K562 (cell line): ENCODE measurements around the gene AGAP1. TPM values are rescaled to one million over a fixed set of nuclear protein-coding genes. Genes with fewer than 3 reads are reported as not detected.

Source experiments
- ATAC-seq: fragments of 200-7000 bp; cut with Tn5 transposase; 3 replicates; pipeline ENCODE4 v1.9.1; 2020; ENCODE audit warnings: moderate library complexity
- BruUV-seq: library from RNA; stranded (reverse); fragments of 400-500 nt; replicated peaks from 2 replicates; lab custom pipeline; 2021; lab: Mats Ljungman, UMichigan
- CTCF ChIA-PET: fragments of 300-600 bp; formaldehyde crosslinking; extraction: SDS; loops from one replicate; lab custom pipeline; 2021; ENCODE audit warnings: low intra/inter-chr PET ratio; lab: Yijun Ruan, JAX
- POLR2A ChIA-PET: fragments of 300-600, 350-650 bp; sonication (Branson Sonifier 250); formaldehyde crosslinking; extraction: SDS; loops from one replicate; lab custom pipeline; 2021; ENCODE audit warnings: antibody characterized with exemption, inconsistent platforms; lab: Yijun Ruan, JAX
- DNase-seq, 4 experiments: peaks; one replicate each; pipeline versions ENCODE4 v3.0.0 to v3.0.0-alpha.2; 2011 to 2018; ENCODE audit warnings: low spot score in 3 of 4, mixed read lengths in 3 of 4; ENCODE audit errors: extremely low read depth in 1 of 4
- FAIRE-seq: peaks from 2 replicates; lab custom pipeline; 2011; peaks lifted over from hg19 to GRCh38; lab: Jason Lieb, UNC
- H2AFZ ChIP-seq: 2 replicates; pipeline ENCODE4 v1.6.0; 2011; ENCODE audit warnings: low read depth, low read length, control low read depth, inconsistent platforms
- H3K27ac ChIP-seq: fragments of 200-600 bp; 3 replicates; pipeline ENCODE4 v1.8.0; 2011; ENCODE audit warnings: low read depth, mild to moderate bottlenecking, control low read depth, inconsistent platforms, low read length, moderate library complexity, mixed read lengths; ENCODE audit errors: extremely low read depth
- H3K27me3 ChIP-seq, 2 experiments: fragments of 300-600 bp in 1 of 2; 2 replicates in 1 of 2; 3 replicates in 1 of 2; pipeline versions ENCODE4 v1.6.0 to v1.8.0; 2011; ENCODE audit warnings: inconsistent platforms in 2 of 2, low read length in 2 of 2, mild to moderate bottlenecking in 1 of 2, mixed read lengths in 1 of 2, moderate library complexity in 1 of 2; ENCODE audit not compliant: control insufficient read depth in 2 of 2, insufficient read depth in 2 of 2
- H3K36me3 ChIP-seq: fragments of 300-600 bp; 3 replicates; pipeline ENCODE4 v1.8.0; 2011; ENCODE audit warnings: mild to moderate bottlenecking, low read length, inconsistent platforms; ENCODE audit not compliant: control insufficient read depth, insufficient read depth
- H3K4me1 ChIP-seq, 2 experiments: fragments of 200-600 bp in 1 of 2; replicated peaks in 1 of 2; 2 replicates in 1 of 2; 3 replicates in 1 of 2; pipeline versions ENCODE4 v1.5.1 to v1.8.0; 2011; ENCODE audit warnings: inconsistent platforms in 2 of 2, low read length in 2 of 2, mild to moderate bottlenecking in 1 of 2, mixed read lengths in 1 of 2, moderate library complexity in 1 of 2; ENCODE audit not compliant: control insufficient read depth in 2 of 2, insufficient read depth in 2 of 2
- H3K4me2 ChIP-seq: 2 replicates; pipeline ENCODE4 v1.6.1; 2011; ENCODE audit warnings: low read length, control low read depth, inconsistent platforms, mixed read lengths; ENCODE audit not compliant: insufficient read depth
- H3K4me3 ChIP-seq: fragments of 200-600 bp; sonication (generic), shearing (Covaris generic); 2 replicates; pipeline ENCODE4 v1.5.1; 2016; ENCODE audit warnings: control low read depth, inconsistent platforms
- H3K79me2 ChIP-seq: fragments of 200-600 bp; 3 replicates; pipeline ENCODE4 v1.8.0; 2011; ENCODE audit warnings: low read length, inconsistent platforms; ENCODE audit not compliant: control insufficient read depth, insufficient read depth
- H3K9ac ChIP-seq, 2 experiments: 2 replicates each; pipeline versions ENCODE4 v1.6.0 to v1.6.1; 2011; ENCODE audit warnings: low read depth in 2 of 2, low read length in 2 of 2, control low read depth in 1 of 2, inconsistent platforms in 1 of 2, mild to moderate bottlenecking in 1 of 2, mixed read lengths in 1 of 2; ENCODE audit not compliant: insufficient read depth in 1 of 2
- H3K9me1 ChIP-seq: one replicate; pipeline ENCODE4 v1.6.0; 2011; ENCODE audit warnings: inconsistent platforms, mild to moderate bottlenecking, low read length, moderate library complexity; ENCODE audit not compliant: control insufficient read depth, insufficient read depth
- H3K9me3 ChIP-seq: replicated peaks from 2 replicates; pipeline ENCODE4 v1.5.1; 2011; ENCODE audit warnings: low read depth, low read length, inconsistent platforms; ENCODE audit not compliant: control insufficient read depth, insufficient read depth
- H4K20me1 ChIP-seq: replicated peaks from 2 replicates; pipeline ENCODE4 v1.6.1; 2011; ENCODE audit warnings: low read length, inconsistent platforms, mixed read lengths; ENCODE audit not compliant: control insufficient read depth, insufficient read depth
- CEBPB ChIP-seq: fragments of 450-650 bp; IDR thresholded peaks from 2 replicates; pipeline ENCODE4 v1.6.1; 2016; ENCODE audit warnings: missing genetic modification characterization, missing compliant biosample characterization
- E2F3 ChIP-seq: fragments of 250-450 bp; sonication (Bioruptor Pico); IDR thresholded peaks from 2 replicates; pipeline ENCODE4 v1.4.0; 2020; ENCODE audit warnings: mild to moderate bottlenecking
- ETV5 ChIP-seq: sonication (generic); formaldehyde crosslinking; IDR thresholded peaks from 2 replicates; pipeline ENCODE4 v1.4.0; 2020; ENCODE audit warnings: low read depth, mild to moderate bottlenecking, missing genetic modification reagents
- HDAC8 ChIP-seq: fragments of 450-650 bp; IDR thresholded peaks from 2 replicates; pipeline ENCODE4 v1.6.1; 2016; ENCODE audit warnings: mild to moderate bottlenecking, missing genetic modification characterization, moderate library complexity, missing compliant biosample characterization
- NCOA2 ChIP-seq, 2 experiments: fragments of 450-650 bp; IDR thresholded peaks; 2 replicates each; pipeline ENCODE4 v1.6.1; 2018; ENCODE audit warnings: mild to moderate bottlenecking in 2 of 2, moderate library complexity in 1 of 2; ENCODE audit not compliant: partially characterized antibody in 2 of 2
- TAL1 ChIP-seq: fragments of 450-650 bp; IDR thresholded peaks from 2 replicates; pipeline ENCODE4 v1.6.1; 2016; ENCODE audit warnings: mild to moderate bottlenecking
- ZBTB12 ChIP-seq: fragments of 250-450 bp; sonication (Bioruptor Pico); IDR thresholded peaks from 2 replicates; pipeline ENCODE4 v1.4.0; 2020
- ZBTB2 ChIP-seq: fragments of 450-650 bp; IDR thresholded peaks from 2 replicates; pipeline ENCODE4 v1.6.1; 2016; ENCODE audit warnings: antibody characterized with exemption
- WGBS: fragments of 100-300 bp; shearing (Covaris generic); methylation state at CpG from one replicate; pipeline ENCODE4 v1.1.6; 2016; ENCODE audit warnings: low coverage, mixed read lengths; ENCODE audit not compliant: insufficient coverage; ENCODE audit errors: missing lambda C conversion rate; 5-methylcytosine and 5-hydroxymethylcytosine counted together
- in situ Hi-C: fragments of 300-500 bp; cut with MboI; formaldehyde crosslinking; loops from 4 replicates; pipeline ENCODE4 v1.15.0; 2018; ENCODE audit warnings: inconsistent platforms, mixed read lengths
- intact Hi-C: fragments of 100-400 bp; cut with micrococcal nuclease; formaldehyde crosslinking; loops from 2 replicates; pipeline ENCODE4 v1.14.2; 2022
- polyA plus RNA-seq, 8 experiments: library from polyadenylated mRNA; depleted of rRNA in 4 of 8; stranded (reverse) in 5 of 8; unstranded in 3 of 8; fragments of >200 nt; fragmentation: Nextera tagmentation in 2 of 8; fragmentation: Illumina TruSeq in 1 of 8; extraction: Ambion mirVana in 2 of 8; extraction: Trizol in 1 of 8; gene quantifications; 2 replicates each; pipeline versions ENCODE4 v1.2.1 to v1.2.3, GENCODE V29; 2011 to 2014; ENCODE audit warnings: inconsistent platforms in 1 of 8, missing spikeins in 1 of 8
- total RNA-seq, 7 experiments: library from RNA; depleted of rRNA in 6 of 7; stranded (reverse); fragments of >200 nt in 6 of 7; fragmentation: Illumina TruSeq in 2 of 7; extraction: Trizol in 2 of 7; gene quantifications; 2 replicates each; pipeline versions ENCODE4 v1.2.1 to v1.2.3, GENCODE V29; 2011 to 2021; ENCODE audit warnings: low replicate concordance in 1 of 7
- TF ChIP-seq, protein P1 (sequence below): fragments of 450-650 bp; formaldehyde crosslinking; IDR thresholded peaks from 2 replicates; pipeline ENCODE4 v1.4.0; 2022; ENCODE audit warnings: missing genetic modification characterization
- TF ChIP-seq, protein P2 (sequence below): fragments of 450-650 bp; IDR thresholded peaks from 2 replicates; pipeline ENCODE4 v1.6.1; 2016; ENCODE audit warnings: borderline replicate concordance

AGAP1 gene
- total and polyA plus RNA-seq, 9 of the 15 experiments (the other 6 are each of a cell fraction or from before 2014, with no cell fraction given): 1.3 to 24.0 (median 10.6) TPM

DNA sequence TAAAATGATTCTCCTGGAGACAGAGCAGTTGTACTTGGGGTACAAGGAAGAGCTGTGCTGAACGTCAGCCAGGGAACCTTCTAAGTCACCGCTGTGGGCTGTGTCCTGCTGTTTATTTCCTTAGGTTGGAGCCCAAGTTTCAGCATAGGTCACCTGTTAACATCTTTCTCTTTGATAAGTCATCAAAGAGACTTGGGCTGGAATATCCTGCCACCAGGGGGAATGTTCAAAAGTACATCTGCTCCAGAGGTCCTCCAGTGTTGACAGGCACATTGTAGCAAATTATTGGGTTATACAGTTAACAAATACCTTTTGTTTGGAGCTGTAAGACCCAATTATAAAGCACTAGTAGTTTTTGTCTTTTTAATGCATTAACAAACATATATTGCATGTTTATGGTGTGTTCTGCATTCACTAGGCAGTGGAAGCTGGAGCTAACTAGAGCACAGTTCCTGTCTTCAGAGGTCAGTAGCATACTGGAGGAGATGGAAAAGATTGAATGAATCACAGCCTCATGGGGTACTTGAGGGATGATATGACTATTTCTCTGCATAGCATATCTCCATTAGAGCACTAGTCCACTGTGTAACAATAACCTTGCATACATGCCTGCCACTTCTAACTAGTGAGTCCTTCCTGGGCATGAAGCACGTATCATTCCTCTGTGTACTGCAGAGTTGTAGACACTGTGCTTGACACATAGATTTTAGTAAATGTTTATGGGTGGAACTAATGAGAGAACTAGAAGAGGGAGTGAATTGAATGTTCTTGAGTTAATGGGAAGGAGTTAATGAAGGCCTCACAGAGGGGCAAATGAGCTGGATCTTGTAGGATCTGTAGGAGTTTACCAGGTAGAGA, 182.1 kb downstream of the AGAP1 start (continued):
- TF ChIP-seq, protein P1, sequence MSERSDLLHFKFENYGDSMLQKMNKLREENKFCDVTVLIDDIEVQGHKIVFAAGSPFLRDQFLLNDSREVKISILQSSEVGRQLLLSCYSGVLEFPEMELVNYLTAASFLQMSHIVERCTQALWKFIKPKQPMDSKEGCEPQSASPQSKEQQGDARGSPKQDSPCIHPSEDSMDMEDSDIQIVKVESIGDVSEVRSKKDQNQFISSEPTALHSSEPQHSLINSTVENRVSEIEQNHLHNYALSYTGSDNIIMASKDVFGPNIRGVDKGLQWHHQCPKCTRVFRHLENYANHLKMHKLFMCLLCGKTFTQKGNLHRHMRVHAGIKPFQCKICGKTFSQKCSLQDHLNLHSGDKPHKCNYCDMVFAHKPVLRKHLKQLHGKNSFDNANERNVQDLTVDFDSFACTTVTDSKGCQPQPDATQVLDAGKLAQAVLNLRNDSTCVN (CRISPR knock-in tag): no peak
- no peak for TF ChIP-seq ZBTB2

DNA sequence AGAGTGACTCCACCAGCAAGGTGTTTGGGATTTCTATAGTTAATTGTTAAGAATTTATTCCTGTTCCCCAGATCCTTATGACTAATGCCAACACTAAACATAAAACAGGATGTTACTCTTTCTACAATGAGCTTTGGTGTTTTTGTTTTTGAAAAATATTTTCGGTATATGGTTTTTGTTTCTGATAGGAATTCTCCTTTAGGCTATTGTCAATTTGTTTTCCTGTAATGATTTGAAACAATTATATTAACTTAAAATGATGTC, 182.6 kb downstream of the AGAP1 start:
- intact Hi-C loops (no loop called here), in situ Hi-C loops (no loop called here)
- ATAC-seq (no peak), DNase-seq (no peak), FAIRE-seq (no peak)
- Histone ChIP-seq H3K4me1 (peaks cover 4 to 9% of the 10 kb centered on the region in 2 experiments; a peak in 4 of 5 replicates), H3K9me1 (no peaks in the 10 kb centered on the region), H3K9me3 (no peaks in the 10 kb centered on the region), H3K27me3 (no peaks in the 10 kb centered on the region), H3K27ac (no peak overlapping the region), H4K20me1 (peaks cover 15% of the 10 kb centered on the region), H2AFZ (no peak overlapping the region), H3K4me3 (no peak overlapping the region), H3K9ac (no peak overlapping the region), H3K36me3 (no peaks in the 10 kb centered on the region), H3K79me2 (peaks cover 80% of the 10 kb centered on the region), H3K4me2 (no peak overlapping the region)
- ChIA-PET POLR2A (interaction anchor here (0.6 to 1.0 kb wide), 2 partner anchors 9 to 18 kb away, joined by 4 read pairs; no protein-coding TSS in a partner anchor), CTCF (no interaction called here)
- no TSS peak for BruUV-seq
- 70% methylated on average over 1 of the region's 1 CpG for WGBS
- TF ChIP-seq HDAC8 (tag): no peak
- TF ChIP-seq ZBTB12 (CRISPR knock-in tag): no peak
- no peak for TF ChIP-seq TAL1
- TF ChIP-seq ETV5 (CRISPR knock-in tag): no peak
- TF ChIP-seq E2F3 (CRISPR knock-in tag): no peak
- TF ChIP-seq NCOA2 (IDR thresholded peaks at IDR 0.05; ENCODE audit: partially characterized antibody in 2 of 2): no peak
- TF ChIP-seq CEBPB: no peak
- TF ChIP-seq, protein P2, sequence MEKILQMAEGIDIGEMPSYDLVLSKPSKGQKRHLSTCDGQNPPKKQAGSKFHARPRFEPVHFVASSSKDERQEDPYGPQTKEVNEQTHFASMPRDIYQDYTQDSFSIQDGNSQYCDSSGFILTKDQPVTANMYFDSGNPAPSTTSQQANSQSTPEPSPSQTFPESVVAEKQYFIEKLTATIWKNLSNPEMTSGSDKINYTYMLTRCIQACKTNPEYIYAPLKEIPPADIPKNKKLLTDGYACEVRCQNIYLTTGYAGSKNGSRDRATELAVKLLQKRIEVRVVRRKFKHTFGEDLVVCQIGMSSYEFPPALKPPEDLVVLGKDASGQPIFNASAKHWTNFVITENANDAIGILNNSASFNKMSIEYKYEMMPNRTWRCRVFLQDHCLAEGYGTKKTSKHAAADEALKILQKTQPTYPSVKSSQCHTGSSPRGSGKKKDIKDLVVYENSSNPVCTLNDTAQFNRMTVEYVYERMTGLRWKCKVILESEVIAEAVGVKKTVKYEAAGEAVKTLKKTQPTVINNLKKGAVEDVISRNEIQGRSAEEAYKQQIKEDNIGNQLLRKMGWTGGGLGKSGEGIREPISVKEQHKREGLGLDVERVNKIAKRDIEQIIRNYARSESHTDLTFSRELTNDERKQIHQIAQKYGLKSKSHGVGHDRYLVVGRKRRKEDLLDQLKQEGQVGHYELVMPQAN: no peak
